GM21447 (cell line): ENCODE data around the gene KRT37.
"Not testable (repeated sequence)": the region's sequence is repeated elsewhere in the genome, so short reads cannot be mapped to it uniquely, and the experiment has no call there.

Experiments
- ATAC-seq: cut with Tn5 transposase; IDR thresholded peaks from one replicate; pipeline ENCODE4 v1.9.1; 2021; ENCODE audit not compliant: unreplicated experiment

The KRT37 gene

DNA sequence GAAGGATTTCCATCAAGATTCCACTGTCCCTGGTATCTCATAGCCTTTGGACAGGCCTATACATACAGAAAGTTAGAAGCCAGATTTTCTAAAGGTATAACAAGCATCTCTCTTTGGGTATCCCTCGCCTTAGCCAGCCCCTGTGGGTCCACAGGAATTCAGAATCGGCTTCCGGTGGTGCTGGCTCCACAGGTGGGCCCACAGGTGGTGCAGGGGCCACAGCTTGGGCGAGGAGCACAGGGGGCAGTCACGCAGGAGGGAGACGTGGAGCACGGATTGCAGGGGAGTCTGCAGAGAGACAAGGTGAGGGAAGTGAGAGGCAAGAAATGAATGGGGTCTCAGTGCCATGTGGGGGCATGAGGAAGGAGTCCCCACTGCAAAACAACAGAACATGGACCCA, 12.9 kb upstream of the KRT37 start:
- no peak for ATAC-seq

DNA sequence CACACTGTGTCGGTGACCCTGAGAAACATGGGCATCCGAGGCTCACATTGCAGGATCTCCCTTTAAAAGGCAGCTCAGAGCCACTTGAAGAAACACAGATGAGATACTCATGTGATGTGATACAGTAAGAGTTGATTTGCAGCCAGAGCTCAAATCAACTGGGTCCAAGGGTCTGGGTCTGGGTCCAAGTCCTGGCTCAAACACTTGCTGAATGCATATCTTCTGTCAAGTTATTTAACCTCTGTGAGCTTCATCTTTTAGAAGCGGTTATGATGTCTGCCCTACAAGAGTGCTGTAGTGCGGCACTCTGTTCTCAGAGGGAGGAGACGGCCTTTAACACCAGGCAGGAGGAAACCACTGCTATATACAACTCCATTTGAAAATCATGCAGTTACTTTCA, 10.0 kb upstream of the KRT37 start:
- no peak for ATAC-seq

DNA sequence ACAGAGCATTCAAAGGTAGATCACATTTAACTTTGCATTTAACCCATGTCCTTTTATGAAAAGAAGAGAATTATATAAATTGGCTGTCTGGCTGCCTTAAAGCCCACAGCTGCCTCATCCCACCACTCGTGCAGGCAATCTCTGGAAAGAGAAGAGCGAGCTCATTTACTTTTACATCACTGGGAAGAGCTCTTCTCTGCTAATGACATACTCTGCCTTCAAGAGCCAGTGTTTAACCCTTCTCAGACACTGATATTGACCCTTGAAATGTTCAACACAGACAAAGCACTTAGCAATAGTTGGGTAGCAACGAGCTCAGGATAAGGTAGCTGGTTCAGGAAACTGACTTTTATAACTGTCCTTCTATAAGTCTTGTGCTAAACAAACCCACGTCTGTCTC, 9.6 kb upstream of the KRT37 start:
- ATAC-seq = no peak

DNA sequence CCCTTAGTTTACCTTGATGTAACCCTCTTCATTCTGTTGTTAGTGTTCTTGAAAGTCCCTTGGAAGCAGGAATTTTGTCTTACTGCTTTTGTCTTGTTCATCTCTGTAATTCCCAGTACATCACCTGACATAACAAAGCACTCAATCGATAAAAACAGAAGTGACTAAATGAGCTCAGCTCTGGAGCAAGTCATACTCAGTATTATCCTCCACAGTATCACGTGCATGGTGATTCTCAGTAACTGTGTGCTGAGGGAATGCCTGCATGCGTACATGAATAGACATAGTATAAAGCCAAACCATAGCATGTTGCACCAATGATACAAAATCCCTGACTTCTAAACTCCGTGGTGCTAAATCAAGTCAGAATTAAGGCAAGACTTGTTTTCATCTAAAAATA, 9.2 kb upstream of the KRT37 start:
- ATAC-seq = no peak

DNA sequence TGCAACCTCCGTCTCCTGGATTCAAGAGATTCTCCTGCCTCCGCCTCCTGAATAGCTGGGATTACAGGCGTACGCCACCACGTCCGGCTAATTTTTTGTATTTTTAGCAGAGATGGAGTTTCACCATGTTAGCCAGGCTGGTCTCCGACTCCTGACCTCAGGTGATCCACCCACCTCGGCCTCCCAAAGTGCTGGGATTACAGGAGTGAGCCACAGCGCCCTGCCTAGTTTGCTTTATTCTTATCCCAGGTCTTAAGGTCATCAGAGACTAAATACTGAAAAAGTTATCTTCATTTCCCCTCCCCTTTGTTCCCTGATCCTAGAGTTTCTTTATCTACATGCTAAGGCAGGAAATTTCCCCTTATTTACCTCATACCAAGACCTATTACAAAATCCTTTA, 6.0 kb upstream of the KRT37 start:
- not testable (repeated sequence) for ATAC-seq

DNA sequence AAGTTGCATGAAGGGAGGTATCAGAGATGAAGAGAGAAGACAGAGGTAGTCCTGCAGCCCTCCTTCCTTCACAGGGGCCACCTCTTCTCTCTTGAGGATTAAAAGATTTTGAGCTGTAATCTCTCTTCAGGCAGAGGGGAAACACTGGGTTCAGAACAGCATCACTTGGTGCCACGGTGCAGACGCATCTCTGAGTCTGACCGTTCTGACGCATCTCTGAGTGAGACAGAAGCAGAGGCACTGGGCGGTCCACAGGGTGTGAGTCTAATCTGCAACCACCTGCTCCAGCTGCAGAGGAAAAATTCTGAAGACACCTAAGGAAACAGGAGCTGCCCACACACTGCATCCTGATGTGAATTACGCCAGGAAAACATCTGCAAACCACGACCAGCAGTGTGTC, 5.3 kb upstream of the KRT37 start:
- no peak for ATAC-seq

DNA sequence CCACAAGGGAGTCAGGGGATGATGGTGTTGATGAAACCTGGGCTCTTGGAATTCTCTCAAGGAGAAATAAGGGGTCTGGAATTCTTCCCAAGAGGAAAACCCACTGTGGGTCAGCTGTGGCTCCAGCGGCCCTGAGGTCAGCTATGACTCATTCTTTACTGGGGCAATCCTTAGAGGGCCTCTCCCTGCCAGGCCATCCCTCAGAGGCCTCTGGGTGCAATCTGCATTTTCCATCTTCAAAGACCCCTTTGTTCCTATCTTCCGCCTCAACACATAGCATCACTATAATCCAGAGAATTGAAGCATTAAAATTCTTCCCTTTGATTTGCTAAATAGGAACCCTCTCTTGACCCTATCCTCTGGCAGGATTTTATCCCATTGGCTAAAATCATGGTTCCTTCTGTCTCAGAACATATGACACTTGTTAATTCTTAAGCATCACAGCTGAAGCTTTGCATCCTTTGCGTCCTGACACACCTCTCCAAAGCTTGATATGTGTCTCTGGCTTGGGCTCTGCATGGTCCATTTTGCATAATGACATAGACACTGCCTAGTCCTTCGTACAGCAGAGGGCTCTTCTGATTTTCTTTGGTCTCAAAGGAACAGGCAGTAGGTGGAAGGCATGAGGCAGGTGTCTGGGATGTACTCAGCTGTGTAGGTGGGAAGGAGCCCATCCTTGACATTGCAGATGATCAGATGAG, 4.4 kb upstream of the KRT37 start:
- no peak for ATAC-seq

DNA sequence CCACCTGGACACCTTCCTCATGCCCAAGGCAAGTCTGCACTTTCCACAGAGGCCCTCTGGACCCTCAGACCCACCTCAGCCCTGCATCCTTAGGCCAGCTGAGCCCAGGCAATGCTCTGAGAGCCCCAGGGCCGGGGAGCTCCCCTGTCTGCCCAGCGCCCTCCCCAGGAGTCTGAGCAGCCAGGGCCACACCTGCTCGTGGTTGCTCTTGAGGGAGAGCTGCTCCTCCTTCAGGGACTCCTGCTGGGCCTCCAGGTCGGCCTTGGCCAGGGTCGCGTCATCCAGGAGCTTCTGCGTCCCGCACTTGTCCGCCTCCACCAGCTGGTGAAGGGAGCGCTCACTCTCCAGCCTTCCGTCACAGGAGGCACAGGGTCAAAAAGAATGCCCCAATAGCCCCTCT, 1.8 kb downstream of the KRT37 start:
- not testable (repeated sequence) for ATAC-seq

DNA sequence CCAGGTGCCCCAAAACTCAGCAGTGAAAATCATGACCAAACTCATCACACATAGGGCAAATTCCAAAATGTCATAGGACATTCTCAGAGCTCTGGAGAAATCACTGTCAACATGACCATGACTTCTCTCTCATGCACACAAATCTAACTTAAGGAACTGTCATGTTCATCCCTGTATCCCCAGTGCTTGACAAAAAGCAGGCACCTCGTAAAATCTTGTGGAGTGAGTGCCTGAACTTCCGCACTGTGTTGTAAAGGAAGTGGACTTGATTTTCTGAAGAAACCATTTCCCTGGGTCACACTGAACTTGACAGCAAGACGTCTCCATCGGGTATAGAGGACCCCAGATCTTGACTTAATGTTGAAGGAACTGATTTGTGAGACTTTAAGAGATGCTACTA, 2.8 kb downstream of the KRT37 start:
- ATAC-seq = no peak

DNA sequence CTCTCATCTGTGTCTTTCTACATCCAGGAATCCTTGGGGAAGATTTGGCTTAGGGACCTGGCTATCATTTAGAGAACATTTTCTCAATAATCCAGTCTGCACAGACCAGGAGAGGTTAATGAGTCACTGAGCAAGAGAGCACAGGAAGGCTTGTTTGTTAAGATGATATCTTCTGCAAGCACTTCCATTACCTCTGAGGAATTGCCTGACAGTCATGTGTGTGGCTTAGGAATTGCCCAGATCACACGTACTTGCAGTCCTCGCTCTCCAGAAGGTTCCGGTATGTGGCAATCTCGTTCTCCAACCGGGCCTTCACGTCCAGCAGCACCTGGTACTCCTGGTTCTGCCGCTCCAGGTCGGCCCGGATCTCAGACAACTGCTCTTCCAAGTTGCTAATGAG, 3.3 kb downstream of the KRT37 start:
- no peak for ATAC-seq

DNA sequence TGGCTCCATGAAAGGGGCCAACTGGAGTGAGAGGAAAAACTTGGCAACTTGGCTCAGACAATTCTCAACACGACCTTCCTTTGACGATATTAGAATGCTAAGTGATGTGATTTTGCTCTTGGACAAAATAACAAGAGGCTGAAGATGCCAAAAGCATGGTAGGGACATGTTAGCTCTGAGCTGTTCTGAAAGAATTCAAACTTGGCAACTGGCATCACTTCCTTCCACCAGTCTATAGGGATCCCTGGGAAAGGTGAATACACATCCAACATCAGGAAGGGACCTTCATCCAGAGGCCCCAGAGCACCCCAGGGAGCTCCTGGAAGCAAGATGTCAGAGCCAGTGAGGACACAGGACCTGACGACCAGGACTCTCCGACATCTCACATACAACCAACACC, 4.3 kb downstream of the KRT37 start:
- no peak for ATAC-seq

DNA sequence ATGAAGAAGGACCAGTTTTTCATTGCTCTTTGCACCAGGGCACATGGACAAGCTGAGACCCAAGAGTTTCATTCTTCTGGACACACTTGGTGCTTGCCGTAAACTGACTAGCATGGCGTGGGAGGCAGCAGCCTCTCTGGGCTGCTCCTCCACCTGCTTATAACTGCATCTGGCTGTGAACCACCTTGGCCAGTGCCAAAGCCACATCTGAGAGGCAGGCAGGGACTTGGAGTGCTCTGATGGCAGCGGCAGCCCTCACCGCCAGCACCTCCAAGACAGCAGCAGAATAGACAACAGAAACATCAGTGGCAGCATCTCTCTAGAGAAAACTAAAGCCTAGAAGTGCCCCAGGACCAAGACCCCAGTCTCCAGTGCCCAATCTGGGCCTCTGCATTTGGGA, 4.7 kb downstream of the KRT37 start:
- no peak for ATAC-seq

DNA sequence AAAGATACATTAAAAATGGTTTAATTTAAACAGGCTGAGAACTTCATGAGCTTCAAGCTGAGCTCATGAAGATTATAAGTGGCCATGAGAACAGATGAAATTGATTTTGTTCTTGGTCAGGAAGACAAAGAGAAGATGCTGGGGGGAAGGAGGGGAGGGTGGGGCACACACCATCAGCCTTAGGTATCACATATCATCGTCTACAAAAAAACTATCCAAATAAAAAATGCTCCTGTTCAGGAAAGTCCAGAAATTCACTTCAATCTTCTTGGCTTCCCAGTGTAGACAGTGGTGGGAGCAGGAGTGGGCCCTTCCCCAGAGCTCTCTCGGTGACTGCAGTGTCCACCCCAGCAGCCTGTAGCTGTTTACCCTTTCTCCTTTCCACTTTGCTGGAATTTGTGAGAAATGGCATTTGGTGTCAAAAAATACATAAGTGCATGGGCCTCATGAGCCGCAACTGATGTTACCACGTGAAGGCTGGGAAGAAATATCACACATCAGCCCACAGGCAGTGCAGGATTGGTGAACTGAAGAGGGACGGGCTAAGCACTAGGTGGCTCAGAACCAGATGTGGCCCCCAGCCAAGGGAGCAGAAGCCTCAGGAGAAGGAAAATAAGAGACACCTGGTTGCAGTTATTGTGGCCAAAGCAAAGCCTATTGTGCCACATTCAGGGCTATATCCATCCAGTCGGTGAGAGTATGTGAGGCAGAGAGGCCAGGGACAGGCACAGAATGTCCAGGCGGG, 6.1 kb downstream of the KRT37 start:
- ATAC-seq = no peak

DNA sequence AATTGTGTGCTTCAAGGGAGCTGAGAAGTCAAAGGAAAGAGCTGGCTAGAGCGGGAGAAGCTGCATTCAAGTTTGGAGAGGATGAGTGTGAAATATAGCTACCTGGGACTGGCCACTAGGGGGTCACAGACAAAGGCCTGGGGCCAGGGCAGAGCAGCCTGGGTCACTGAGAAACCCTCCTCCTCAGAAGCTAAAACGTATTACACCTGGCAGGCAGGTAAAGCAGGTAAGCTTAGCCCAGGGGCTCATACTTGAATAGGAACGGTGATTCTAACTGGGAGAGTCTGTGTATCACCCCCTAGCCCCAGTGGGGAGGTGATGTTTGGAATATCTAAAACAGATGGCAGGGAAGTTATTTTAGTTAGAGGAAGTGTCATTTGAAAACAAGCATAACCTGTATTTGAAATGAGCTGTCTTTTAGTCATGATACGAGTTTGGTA, 6.8 kb downstream of the KRT37 start:
- ATAC-seq = no peak

DNA sequence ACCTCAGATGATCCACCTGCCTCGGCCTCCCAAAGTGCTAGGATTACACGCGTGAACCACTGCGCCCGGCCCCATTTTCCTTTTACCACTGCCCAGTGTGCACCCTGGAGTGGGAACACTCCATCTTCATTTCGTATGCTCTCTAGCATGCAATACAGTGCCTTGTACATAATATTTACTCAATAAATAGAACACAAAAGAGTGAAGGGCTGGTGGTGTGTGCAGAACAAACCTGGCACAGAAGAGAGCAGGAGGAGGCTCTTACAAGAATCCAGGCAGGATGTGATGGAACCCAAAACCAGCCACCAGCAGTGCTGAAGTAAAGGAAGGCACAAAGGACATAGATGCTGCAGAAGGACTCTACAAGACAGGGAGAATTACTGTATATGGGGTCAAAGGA, 7.3 kb downstream of the KRT37 start:
- no peak for ATAC-seq

DNA sequence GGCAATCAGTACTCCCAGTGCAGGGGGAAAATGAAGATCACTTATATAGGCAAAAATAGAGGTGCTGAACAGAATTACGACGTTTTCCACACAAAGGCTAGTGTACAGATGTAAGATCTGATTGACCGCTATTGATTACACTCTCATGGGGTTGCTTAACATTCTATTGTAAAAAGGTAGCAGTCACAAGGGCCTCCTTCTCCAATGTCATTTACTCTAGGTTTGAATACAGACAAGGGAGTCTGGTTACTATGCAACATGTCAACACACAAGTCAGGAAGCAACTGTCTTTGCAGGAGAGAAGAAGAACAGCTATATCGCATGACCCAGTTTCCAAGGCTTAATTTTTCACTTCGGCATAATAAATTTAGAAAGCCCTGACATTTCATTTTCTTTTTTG, 7.9 kb downstream of the KRT37 start:
- ATAC-seq = no peak

DNA sequence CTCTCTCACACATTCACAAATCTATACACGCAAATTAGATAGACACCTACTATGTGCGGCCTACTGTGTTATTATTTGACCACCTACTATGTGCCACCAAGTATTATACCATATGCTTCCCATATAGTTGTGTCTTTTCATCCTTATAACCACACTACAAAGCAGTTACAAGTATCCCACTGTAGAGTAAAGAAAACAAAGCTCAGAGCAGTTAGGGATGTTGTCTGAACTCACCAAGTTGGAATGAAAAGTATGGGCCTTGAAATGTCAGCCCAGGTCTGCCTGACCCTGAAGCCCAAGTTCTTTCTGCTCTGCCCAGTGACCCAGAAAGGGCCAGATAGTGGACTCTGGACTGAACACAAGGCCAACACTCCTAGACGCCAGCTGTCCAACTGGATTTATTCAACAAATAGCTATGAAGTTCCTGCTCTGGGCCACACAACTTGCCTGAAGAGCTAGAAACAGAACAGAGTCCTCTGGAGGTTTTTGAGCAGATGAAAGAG, 8.5 kb downstream of the KRT37 start:
- no peak for ATAC-seq

DNA sequence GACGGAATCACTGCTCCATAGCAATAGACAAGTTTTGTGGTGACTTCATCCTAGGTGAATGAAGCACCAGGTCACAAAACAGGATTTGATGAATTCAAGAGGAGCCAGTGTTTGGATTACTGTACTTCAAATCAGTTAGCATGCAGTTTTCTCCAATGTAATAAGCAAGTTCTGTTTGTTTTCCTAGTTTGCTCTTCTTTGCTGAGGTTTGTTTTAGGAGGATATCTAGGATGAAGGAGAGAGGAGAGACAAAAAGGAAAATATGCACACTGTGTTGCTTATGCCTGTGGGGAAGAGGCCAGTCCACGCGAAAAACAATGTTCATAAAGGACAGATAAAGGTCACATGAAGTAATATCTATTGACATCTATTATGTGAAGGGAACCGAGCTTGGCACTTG, 9.0 kb downstream of the KRT37 start:
- no peak for ATAC-seq

DNA sequence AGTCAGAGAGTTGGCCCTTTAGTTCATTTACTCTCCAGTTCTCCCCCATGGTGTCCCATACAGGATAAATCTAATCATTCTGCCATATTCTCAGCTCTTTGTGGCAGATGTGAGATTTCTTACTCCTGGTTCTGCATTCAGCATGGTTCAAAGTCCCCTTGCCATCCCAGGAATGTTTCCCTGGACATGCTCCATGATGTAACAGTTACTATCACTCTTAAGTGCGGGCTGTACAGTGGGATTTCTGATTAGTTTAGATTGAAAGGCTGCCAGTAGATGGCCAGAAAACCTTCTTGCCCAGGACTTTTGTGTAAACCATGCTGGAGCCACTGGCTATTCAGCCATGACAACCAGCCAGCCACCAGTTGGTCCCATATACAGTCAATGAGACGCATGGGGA, 10.4 kb downstream of the KRT37 start:
- ATAC-seq = no peak

DNA sequence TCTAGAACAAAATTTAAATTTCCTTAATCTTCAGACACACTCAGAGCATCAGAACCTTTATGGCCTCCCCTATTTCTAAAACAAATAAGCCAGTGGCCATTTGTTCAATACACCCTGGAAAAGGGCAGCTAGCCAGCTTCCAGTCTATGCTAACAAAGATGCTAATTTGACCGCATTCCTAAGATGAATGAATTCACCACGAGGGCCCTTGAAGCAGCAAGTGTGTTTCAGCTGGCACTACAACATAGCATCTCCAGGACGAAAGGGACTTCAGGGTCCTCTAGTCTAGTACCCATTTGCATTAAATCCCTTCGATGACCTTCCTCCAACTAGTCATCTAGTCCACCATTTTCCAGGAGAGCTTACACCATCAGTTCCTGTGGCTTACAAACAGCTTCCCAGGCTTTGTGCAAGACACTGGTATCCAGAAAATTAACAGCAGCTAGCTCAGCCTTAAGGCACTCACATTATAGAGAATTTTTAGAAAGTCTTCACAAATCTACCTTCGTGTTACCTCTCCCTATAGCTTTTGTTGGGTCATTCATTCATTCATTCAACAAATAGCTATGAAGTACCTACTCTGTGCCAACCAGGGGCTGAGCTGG, 10.9 kb downstream of the KRT37 start:
- ATAC-seq = no peak

DNA sequence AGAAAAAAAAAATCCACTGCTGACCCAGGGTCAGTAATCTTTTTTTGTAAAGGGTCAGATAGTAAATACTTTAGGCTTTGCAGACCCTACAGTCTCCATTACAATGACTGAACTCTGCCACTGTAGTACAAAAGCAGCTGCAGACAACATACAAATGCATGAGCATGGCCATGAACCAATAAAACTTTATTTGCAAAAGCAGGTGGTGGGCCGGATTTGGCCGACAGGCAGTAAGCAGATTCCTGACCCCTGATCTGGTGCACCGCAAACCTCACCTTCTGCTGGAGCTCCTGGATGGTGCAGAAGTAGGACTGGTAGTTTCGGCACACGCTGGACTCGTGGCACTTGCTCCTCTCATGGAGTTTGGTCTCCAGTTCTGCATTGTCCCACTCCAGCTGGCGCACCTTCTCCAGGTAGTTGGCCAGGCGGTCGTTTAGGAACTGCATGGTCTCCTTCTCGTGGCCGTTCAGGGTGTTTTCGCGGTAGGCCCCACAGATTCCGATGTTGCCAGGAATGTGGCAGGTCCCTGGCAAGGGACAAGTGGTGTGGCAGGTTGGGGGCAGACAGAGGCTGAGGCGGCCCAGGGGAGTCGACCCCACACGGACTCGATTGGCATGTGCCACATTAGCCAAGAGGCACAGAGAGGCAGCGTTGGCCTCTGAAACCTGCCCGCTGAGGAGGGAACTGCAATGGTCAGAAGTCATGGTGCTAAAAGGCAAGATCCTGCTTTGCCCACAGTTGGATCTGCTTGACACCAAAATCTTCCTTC, 13.1 kb downstream of the KRT37 start:
- ATAC-seq = no peak
